Subcutaneous adipose tissue (tissue), 4 donors: ENCODE measurements around the gene FTO. TPM values are rescaled to one million over a fixed set of nuclear protein-coding genes. Genes with fewer than 3 reads are reported as not detected.

Source experiments
- total RNA-seq, 4 donors: library from RNA; depleted of rRNA; stranded (reverse); fragments of >200 nt; gene quantifications; one replicate each; pipeline ENCODE4 v1.1.0, GENCODE V29; 2016
- TF ChIP-seq, protein P1 (sequence below): fragments of 450-650 bp; IDR thresholded peaks from one replicate; pipeline ENCODE4 v1.5.1; 2016; ENCODE audit warnings: low read depth, mild to moderate bottlenecking, control low read depth, antibody characterized with exemption, moderate library complexity

Gene FTO
- total RNA-seq, 4 donors from 2014 or later = 74.3 to 102 (median 90.9) TPM

DNA sequence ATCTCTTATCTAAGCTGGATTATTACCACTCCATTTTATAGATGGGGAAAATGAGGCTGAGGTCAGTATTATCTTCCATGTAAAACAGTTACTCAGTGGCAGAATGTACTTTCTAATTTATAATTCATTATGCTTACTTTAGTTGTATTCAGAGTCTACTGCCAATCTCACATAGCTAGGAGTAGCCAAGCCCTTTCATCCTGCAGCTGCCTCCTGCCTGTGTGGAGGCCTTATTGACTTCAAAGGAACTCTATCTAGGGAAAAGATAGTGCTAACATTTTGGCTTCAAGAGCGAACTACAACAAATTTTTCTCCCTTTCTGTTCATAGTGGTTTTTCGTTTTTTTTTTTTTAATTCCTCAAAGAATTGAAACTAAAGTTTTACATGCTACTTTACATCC is 13.2 kb upstream of the FTO start:
- TF ChIP-seq, protein P1, sequence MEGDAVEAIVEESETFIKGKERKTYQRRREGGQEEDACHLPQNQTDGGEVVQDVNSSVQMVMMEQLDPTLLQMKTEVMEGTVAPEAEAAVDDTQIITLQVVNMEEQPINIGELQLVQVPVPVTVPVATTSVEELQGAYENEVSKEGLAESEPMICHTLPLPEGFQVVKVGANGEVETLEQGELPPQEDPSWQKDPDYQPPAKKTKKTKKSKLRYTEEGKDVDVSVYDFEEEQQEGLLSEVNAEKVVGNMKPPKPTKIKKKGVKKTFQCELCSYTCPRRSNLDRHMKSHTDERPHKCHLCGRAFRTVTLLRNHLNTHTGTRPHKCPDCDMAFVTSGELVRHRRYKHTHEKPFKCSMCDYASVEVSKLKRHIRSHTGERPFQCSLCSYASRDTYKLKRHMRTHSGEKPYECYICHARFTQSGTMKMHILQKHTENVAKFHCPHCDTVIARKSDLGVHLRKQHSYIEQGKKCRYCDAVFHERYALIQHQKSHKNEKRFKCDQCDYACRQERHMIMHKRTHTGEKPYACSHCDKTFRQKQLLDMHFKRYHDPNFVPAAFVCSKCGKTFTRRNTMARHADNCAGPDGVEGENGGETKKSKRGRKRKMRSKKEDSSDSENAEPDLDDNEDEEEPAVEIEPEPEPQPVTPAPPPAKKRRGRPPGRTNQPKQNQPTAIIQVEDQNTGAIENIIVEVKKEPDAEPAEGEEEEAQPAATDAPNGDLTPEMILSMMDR = no peak

DNA sequence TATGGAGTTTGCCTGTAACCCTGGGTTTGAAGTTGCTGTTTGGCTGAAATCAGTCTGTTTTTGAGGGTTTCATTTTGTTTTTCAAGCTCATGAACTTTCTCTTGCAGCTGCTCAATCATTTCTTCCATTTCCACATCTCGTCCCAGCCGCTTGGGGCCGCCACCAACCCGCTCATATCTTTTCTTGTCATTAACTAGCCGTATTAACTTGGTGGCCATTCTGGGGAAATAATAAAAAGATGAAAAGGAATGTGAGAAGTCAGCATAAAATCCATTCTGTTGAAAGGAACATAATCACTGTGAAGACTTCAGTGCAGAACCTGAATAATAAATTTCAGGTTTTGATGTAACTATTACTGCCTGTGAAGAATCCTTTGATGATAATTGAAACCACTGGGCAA is 11.8 kb upstream of the FTO start:
- TF ChIP-seq, protein P1 = no peak

DNA sequence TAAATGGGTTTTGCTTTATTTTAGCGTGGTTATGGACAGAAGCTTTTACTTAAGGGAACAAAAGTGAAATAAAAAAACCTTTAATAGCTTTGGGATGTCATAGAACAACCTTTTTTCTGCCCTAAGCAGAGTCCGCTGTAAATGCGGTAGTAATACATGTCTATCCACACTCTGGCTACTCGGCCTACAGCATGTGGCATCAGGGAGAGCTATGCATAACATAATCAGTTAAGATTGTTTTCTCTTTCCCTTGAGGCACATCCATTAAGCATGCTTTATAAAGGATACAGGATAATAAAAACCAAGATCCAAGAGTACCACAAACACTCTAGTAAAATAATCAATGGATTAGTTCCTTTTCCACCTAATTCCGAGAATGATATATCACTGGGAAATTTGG is 10.6 kb upstream of the FTO start:
- TF ChIP-seq, protein P1 = no peak

GRCh38 chr16:53695070-53695469 is 8.9 kb upstream of the FTO start:
- TF ChIP-seq, protein P1 = no peak

DNA sequence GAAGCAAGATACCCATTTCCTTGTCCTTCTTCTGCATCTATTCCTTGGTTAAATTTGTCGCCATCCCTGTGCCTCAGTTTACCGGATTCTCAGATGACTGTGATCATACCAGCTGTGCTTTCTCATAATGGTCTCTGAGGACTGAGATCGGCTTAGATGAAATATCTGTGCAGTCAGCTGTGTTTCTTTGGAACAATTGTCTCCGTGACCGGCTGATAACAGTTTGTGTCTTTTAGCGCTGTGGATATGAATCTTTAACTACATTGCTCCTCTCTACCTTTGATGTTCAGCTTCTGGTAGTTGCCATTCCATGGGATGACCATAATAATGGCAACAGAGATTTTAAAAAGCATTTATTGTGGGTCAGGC is 473 bp downstream of the FTO start:
- TF ChIP-seq, protein P1 = no peak

DNA sequence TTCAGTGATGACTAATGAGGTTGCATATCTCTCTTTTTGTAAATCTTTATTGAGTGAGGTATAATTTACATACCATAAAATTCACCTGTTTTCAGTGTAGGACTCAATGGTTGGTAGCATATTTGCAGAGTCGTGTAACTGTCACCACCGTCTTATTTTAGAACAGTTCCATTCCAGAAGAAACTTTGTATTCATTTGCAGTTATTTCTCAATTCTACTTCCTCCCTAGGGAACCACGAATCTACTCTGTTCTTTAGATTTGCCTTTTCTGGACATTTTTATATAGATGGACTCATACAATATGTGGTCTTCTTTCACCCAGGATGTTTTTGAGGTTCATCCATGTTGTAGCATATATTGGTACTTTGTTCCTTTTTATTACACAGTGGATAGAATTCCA is 3.7 kb downstream of the FTO start:
- TF ChIP-seq, protein P1 = no peak

GRCh38 chr16:53708490-53708889 is 4.5 kb downstream of the FTO start:
- TF ChIP-seq, protein P1 = no peak
